Putamen (tissue), 1 donor: ENCODE measurements around the gene GPRC5B.

Source experiments
- DNase-seq: peaks from one replicate; pipeline ENCODE4 v3.0.0-alpha.2; 2016; ENCODE audit warnings: low spot score

GPRC5B gene

DNA sequence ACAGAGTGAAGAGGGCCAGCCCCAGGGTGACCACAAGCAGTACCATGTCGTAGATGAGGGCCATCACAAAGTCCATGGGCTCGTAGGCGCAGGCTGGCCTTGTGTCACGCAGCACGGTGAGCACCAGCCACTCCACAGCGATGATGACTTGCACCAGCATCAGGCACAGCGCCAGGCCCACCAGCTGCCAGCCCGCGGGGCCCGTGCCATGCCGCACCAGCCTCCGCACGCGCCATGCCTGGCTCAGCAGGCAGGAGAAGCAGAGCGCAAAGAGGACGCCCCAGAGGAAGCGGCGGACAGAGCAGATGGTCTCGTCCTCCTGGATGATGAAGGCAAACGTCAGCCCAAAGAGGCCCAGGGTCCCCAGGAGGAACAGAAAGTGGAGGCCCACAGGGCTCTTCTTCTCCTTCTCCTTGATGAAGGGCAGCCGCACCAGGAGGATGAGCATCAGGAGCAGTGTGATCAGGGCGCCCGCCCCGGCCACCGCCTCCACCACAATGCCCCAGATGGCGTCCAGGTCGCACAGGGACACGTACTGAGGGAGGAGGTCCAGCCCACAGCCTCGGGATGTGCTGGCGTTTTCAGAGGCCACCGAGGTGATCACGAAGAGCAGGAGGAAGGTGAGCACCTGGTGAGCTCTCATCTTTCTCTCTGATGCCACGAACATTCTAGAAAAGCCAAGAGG, 12.3 kb downstream of the GPRC5B start:
- DNase-seq: peak; percentile 85

DNA sequence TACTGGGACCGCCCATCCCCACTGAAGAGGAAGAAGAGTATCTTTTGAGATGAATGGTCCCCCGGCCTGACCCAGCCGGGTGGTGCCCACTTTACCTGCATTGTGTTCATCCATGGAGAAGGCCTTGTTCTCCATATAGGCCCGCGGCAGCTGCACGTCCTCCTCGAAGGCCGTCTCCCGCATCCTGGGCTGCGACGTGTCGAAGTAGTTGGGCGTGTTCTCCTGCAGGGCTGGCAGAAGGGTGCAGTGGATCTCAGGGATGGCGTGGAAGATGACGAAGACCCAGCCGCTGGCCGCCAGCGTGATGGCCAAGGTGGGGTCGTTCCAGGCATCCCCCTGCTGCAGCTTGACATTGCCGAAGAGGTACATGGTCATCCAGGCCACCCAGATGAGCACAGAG, 12.9 kb downstream of the GPRC5B start:
- no peak for DNase-seq

DNA sequence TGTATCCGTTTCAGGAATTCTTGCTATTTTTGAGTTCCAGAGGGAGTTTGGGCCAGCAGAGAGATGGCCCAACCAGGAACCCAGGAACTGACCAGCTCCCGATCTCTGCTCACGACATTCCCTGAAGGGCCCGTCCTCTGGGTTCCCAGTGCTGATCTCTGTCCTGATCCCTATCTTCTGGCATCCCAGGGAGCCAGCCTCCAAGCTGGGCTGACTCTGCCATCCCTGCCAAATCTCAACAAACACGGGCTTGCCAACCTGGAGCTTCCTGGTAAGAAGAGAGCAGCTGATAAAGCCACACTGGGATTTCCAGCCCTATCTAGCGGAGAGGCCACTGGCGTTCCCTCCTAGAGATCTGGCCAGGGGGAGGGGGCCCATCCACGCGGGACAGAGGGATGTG, 16.2 kb downstream of the GPRC5B start:
- DNase-seq: no peak

DNA sequence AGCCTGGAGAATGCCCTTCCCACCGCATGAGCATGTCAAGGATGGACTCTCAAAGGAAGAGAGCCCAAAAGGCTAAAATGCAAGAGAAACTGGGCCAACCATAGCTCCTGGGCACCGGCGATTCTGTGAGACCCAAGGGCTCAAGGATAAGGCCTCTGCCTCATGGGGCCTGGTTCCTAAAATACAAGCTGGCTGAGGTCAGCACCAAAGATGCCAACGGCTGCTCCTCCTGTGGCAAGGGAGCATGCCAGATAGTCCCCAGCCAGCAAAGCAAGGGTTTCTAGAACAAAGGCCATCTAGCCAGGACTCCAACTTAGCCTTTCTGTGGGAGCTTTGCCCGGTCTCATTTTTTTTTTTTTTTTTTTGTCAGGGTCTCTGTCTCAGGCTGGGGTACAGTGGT, 20.1 kb downstream of the GPRC5B start:
- no peak for DNase-seq

DNA sequence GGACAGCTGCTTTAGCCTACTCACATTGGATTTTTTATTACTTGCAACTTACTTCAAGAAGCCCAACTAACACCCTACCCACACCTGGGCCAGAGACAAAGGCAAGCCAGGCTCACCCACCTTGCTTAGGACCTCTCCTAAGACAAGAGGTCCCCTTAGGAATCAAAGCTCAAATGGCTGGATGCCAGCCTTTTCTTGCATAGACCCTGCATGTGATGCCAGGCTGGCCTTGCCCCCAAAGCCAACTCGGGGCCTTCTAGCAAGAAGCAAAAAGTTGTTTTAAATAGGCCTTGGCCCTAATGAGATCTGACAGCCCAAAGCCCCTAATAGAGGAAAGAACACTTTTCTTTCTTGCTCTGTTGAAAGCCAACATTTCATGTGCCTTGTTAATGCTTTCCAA, 20.7 kb downstream of the GPRC5B start:
- DNase-seq: no peak

DNA sequence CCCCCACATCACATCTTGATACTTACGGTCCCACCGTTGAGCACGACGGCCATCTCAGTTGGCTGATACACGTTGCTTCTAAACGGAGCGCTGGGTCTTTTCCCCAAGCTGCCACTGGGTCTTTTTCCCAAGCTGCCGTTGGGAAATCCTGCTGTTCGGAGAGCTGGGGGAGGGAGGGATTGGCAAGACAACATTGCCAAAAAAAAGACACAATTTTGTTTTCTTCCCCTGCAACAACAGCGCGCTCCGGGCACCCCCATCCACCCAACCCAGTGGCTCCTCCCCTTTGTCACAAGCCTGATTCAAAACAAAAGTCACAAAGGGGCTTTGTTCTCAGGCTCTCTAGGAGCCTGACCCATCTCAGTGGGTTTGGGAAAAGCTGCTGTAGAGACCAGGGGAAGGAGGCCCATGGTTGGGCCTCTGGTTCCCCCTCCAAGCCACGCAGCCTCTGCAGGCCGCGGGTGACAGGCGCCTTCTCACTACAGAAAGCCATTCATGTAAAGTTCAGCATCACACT, 22.8 kb downstream of the GPRC5B start:
- DNase-seq: peak; percentile 97

DNA sequence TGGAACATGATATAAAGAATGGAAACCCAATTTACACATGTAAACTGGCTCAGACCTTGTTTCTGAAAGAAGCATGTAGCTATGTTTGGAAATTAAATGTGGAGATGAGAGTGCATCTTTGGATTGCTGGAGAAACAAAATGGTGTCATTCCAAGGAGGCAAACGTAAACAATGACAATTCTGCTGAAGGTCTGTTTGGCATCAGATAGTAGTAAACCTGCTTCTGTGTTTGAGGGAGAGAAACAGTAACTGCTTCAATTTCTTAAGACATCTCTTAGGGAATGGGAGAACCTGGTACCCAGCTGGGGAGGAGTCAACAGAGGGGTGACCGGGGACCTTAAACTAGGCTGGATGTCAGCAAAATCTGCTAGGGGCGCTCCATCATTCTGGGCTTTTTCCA, 23.5 kb downstream of the GPRC5B start:
- DNase-seq: no peak

DNA sequence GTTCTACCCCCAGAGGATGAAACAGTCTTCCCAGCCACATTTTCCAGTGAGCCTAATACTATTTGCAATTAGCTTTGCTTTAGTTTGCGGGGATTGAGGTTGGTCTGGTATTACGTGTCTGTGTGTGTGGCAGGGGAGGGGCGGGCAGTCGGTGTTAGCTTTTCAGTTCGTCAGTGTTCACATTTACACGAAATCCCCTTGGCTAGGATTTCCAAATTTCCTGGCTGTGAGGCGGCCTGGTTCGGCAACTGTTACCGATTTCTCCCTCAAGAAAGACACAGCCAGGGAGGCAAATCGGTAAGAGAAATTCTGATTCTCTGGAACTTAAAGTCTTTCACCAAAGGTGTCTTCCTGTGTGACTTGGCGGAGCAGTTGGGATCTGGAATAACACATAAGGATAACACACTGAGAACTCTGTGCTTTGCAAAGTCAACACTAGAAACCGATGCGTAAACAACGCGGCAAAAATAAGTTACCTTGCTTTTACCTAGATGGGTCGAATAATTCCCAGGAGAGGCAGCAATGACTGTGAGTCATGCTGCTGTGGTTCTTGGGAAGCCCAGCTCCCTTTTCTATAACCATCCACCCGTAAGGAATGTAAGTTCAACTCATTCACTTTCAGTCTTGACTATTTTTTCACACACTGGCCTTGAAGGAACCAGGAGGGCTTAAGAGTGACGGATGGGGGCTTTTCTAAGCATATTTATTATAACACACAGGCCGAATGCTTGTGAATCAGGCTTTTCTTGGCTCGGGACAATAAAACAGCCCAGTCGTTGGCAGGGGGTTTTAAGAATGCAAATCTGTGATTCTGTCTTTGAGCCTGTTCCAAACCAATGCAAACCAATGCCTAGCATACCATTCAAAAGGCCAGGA, 24.2 kb downstream of the GPRC5B start:
- peak; percentile 41 for DNase-seq

DNA sequence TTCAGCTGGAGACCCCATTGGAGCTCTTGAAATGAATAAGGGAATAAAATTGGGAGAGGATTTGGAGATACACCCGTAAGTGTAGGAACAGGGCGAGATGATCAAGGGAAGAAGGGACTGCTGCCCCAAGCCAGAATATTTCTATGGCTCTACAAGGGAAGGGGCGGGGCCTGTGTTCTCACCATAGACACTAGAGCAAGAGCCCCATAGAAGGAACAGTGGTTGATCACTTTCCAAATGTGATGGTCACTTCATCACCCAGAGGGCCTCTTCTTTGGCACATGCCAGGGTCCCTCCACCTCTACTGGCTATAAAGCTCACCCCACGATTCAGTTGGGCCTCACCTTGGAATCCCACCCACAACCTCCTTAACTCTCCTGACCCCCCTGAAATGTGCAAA, 25.0 kb downstream of the GPRC5B start:
- peak; percentile 53 for DNase-seq

DNA sequence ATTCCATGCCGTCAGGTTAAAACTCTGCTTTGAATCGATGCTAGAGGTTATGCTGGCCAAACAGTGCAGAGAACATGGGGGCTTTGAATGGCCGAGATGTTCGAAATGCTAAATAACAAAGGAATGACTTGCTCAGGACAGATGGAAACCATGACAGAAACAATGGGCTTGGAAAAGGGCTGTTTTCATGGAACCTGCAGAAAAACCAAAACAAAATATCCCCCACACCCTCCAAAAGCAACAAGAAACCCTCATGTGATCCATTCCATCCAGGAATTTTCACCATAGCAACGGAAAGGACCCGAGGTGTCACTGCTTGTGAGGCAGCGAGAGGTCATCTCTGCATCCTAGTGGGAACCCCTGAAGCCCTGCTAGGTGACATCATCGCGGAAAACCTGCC, 25.5 kb downstream of the GPRC5B start:
- no peak for DNase-seq

DNA sequence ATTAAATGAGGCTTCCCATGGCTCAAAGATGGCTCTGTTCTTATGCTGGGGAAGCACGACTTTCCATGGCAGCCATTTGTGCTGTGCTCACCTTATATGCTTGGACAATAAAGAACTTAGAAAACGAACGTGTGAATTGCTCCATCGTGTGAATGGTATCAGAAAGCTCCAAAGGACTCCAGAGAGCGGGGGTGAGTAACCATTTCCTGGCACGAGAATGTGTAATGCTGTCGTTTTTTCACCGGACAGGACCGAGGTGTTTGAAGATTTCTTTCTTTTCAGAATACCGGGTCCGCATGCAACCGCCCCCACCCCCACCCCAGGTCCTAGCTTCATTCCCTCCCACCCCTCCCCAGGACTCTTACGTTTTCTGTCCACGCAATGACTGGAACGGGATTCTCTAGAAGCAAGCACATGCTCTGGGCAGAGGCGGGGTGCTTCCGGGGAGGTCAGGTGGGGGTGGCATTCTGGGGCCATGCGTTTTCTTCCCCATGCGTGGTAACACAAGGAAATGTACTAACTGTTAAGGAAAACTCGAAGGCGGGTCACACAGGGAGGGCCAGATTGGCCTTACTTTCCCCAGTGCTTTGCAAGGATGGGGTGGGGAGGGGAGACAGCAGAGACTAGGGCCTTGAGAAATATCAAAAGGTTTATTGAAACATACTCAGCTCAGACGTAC, 26.2 kb downstream of the GPRC5B start:
- no peak for DNase-seq

DNA sequence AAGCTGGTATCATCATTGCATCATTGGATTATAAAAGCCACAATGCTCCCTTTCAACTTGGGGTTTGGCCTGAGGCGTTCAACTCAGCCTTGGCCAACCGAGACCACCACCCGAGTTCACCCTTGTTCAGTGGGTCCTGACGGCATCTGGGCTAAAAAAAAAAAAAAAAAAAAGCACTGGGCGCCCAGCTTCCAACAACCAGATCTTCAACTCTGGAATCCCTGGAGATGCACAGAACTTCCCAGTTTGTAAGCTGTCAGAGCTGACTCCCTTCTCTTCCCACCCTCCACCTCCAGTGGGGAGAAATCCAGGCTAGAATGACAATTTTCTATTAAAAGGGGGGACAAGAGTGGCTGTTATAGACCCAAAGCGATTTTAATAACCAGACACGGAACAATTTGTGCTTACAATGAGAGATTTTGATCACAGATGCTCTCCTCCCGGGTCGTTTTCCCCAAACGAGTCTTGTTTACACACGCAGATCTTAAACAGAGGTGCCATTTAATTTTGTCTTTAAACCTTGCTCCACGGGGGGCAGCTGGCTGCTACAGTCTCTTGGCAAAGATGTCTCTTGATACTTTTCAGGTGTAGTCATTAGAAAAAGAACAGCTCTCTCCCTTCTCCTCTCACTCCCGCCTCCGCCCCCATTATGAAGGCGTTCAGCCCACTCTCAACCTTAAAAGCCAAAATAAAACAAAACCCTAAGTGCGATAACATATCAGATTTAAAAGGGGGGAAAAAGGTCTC, 26.9 kb downstream of the GPRC5B start:
- DNase-seq: no peak

DNA sequence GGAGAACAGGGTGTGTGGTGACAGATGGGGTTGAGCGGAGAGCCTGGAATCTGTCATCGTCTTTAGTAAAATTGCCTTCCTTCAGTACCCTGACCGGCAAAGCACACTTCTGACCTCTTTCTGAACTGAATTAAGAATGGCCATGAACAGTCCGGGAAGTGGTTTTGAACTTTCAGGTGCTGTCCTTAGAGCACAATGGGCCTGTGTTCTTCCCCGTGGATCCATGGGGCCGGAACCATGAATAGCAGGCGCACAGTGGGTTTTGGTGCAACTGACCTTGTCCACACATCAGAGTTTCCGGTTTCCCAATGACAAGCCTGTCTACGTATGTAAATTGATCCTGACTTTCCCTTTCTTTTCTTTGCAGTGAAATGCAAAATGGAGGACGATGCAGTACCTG, 28.5 kb downstream of the GPRC5B start:
- no peak for DNase-seq

DNA sequence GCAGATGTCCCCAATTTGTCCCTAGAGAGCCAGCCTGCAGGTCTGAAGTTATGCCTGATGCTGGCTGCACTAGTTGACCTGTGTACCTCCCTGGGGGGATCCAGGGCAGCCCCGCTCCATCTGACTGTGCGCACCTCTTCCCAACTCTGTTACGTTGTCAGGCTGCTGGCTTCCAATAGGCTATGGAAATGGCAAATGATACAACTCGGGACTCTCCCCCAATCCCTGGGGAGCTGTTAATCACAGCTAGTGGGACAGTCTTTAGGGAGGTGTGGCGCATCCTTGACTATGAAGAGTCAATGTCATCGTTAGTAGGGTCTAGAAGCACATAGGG, 30.1 kb downstream of the GPRC5B start:
- DNase-seq: no peak

DNA sequence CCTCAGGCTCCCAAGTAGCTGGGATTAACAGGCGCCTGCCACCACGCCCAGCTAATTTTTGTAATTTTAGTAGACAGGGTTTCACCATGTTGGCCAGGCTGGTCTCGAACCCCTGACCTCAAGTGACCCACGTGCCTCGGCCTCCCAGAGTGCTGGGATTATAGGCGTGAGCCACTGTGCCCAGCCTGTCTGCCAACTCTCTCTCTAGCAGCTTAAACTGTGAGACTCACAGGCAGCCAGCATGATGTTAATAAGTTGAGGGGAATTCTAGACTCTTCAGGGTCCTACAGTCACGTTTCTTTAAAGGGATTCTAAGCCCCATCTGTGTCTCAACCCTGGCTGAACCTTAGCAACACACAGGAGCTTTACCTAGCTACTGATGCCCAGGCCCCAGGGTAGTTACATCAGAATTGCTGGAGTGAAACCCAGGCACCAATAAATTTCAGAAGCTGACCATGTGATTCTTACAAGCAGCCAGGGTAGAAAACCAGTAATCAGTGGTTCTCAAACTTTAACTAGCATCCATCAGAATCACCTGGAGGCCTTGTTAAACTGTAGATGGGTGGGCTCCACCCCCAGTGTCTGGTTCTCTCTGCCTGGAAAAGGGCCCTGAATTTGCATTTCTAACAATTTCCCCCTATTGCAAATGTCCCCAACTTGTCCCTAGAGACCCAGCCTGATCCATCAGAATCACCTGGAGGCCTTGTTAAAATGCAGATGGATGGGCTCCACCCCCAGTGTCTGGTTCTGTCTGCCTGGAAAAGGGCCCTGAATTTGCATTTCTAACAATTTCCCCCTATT, 30.7 kb downstream of the GPRC5B start:
- no peak for DNase-seq

DNA sequence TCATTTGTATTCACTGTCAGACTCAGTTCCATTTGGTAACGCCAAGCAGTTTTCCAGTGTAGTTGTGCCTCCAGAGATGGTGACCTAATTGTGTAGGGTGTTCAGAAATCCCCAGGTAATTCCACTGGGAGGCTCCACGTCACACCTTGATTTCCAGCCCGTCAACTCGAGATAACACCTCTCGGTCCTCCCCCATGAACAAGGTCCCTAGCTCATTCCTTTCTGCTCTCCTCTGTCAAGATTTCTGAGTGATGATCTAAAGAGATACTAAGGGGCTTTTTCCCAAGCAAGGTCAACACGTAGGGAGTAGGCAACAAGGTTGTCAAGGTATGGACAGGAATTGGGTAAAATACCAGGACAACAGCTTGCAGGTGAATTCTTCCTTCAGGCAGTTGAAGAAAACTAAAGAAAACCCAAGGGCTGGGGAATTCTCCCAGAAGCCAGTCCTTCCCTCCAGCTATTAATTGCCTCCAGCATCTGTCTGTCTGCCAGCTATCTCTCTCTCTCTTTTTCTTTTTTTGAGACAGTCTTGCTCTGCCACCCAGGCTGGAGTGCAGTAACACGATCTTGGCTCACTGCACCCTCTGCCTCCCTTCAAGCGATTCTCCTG, 31.4 kb downstream of the GPRC5B start:
- DNase-seq: no peak

DNA sequence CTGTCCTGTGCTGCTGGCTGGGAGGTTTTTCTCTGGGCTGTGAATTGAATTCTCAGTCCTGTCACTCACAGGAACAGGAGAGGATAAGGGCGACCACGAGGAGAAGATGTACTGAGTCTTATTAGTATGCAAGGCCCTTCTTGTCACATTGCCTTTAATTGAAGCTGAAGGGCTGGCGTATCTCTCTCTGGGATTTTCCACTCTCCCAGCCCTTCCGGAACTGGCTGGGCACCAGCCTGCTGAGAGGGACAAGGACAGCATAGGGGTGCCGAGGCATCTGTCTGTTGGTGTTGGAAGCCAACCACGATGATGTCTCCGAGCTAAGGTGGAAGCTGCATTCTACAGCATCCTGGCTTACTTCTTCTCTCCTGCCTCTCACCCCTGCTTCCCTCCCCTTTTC, 33.2 kb downstream of the GPRC5B start:
- DNase-seq: peak; percentile 80

DNA sequence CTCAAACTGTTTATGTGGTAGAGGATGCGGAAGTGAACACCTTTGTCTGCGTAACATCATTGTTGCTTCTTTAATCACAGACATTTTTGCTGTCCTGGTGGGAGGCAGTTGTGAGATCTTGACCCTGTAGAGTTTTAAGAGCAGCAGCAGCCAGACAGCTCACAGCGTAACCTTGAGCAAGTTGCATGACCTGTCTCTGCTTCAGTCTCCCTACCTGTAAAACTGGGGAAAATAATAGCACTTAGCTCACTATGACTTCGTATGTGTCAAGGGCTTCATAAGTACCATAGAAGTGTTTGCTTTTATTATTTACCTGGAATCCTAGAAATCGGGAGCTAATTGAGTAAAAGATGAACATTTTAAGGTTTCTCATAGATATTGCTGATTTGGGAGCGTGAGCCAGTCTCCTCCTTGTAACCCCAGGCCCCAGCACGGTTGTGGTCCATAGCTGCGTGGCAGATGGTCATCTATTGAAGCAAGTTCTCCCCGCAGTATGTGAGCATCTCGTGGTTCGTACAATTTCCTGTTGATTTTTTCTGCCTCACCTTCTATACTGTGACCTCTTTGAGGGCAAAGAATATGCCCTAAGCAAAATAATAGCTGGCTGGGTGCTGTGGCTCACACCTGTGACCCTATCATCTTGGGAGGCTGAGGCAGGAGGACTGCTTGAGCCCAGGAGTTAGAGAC, 34.4 kb downstream of the GPRC5B start:
- no peak for DNase-seq

DNA sequence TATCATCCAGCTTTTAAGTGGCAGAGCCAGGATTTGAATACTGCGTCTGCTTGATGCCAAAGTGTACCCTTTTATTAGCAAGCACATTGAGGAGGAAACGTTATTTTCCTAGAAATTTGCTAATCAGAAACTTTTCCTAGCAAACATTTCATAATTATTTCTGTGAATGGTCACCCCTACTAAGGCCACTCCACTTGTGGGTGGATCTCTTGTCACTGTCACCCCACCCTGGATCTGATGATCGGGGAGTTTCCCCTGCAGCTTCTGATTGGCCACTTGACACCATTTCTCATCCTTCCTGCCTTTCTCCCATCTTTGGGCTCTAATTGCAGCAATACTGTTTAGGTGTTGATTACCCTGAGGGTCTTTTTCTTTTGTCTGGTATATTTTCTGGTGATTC, 35.9 kb downstream of the GPRC5B start:
- DNase-seq: no peak

DNA sequence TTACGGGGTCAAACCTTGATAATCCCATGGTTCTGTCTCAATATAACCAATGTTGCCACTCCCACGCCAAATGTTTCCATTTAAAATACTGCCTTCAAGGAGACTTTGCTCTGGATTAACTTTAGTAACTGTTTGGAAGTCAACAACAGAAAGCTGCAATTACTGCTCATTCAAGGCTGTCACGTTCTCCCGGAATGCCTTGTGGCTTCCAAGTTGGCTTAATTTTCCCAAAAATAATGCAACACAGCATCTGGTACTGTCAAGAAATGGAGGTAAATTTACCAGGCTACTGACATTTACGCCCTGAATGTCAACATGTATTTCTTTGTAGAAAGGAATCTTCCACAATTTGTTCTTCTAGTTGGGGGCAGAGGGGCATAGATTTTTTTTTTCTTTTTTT, 38.2 kb downstream of the GPRC5B start:
- DNase-seq: no peak
